ENCODE measurements around the gene KIF24.
A peak's percentile ranks its signal among the peaks of the same experiment; 100 is the strongest.

KIF24 gene

GRCh38 chr9:34328987-34329832 lies at the start of gene KIF24, which contains the start of gene NUDT2:
KIF24 (minus strand) TSS chr9:34329268; CDS start chr9:34311346, 17,922 bp downstream.
NUDT2 (plus strand) TSS chr9:34329569; CDS start chr9:34339040, 9,471 bp downstream.
- Histone ChIP-seq H3K27ac (peak within 1 kb of the TSS; percentile 85 to 95), H3K4me3 (peak within 1 kb of the TSS; percentile 89)
- no peak for TF ChIP-seq CTCF (IDR thresholded peaks at IDR 0.05)
- DNase-seq (ENCODE audit: low spot score) = peak; percentile 98

GRCh38 chr9:34378376-34379060 lies 49.5 kb upstream of the KIF24 start:
- no peak overlapping the region for H3K27ac ChIP-seq
- DNase-seq (ENCODE audit: low spot score) = peak; percentile 65
- no peak for TF ChIP-seq CTCF (IDR thresholded peaks at IDR 0.05)
- H3K4me3 ChIP-seq = no peak overlapping the region

GRCh38 chr9:34377404-34377746 lies 48.3 kb upstream of the KIF24 start:
- Histone ChIP-seq H3K27ac (peak overlapping the region; percentile 58 to 84), H3K4me3 (peak overlapping the region; percentile 92)
- TF ChIP-seq CTCF (IDR thresholded peaks at IDR 0.05) = no peak
- no peak for DNase-seq (ENCODE audit: low spot score)

GRCh38 chr9:34376596-34377403 lies 47.7 kb upstream of the KIF24 start, which contains the start of gene MYORG:
MYORG (minus strand) TSS chr9:34376898; CDS start chr9:34372943, 3,955 bp downstream.
- Histone ChIP-seq H3K4me3 (peak within 1 kb of the TSS; percentile 92), H3K27ac (peak within 1 kb of the TSS; percentile 58 to 84)
- DNase-seq (ENCODE audit: low spot score) = peak; percentile 91
- TF ChIP-seq CTCF (IDR thresholded peaks at IDR 0.05) = no peak

- no peak for TF ChIP-seq CTCF (IDR thresholded peaks at IDR 0.05)
- Histone ChIP-seq H3K4me3 (peak overlapping the region; percentile 92), H3K27ac (peak overlapping the region; percentile 58 to 84)
- peak; percentile 75 for DNase-seq (ENCODE audit: low spot score)
These were observed 47.0 kb upstream of the KIF24 start for GRCh38 chr9:34375901-34376595.

- no peak for TF ChIP-seq CTCF (IDR thresholded peaks at IDR 0.05)
- Histone ChIP-seq H3K4me3 (no peak overlapping the region), H3K27ac (no peak overlapping the region)
- peak; percentile 54 for DNase-seq (ENCODE audit: low spot score)
These were observed 46.0 kb upstream of the KIF24 start for GRCh38 chr9:34374905-34375552.
